SU-DHL-6 (cell line): ENCODE measurements around the gene SLC26A2.

Experiments
- CTCF ChIP-seq: fragments of 200-600 bp; sonication (generic); IDR thresholded peaks from one replicate; pipeline ENCODE4 v1.5.1; 2017; ENCODE audit warnings: antibody characterized with exemption, mild to moderate bottlenecking, low read length, moderate library complexity; ENCODE audit not compliant: insufficient read depth, poor library complexity, severe bottlenecking
- EZH2phosphoT487 ChIP-seq: fragments of 200-600 bp; sonication (generic), shearing (Covaris generic); conservative IDR thresholded peaks from 2 replicates; pipeline ENCODE4 v1.6.1; 2018; ENCODE audit warnings: mild to moderate bottlenecking, antibody characterized with exemption, low read length, moderate library complexity, mixed read lengths

GRCh38 chr5:149940941-149941644 lies 19.5 kb upstream of the SLC26A2 start:
- TF ChIP-seq CTCF (no peak), EZH2phosphoT487 (no peak)
